ENCODE measurements around the gene SLC39A3.

The SLC39A3 gene

DNA sequence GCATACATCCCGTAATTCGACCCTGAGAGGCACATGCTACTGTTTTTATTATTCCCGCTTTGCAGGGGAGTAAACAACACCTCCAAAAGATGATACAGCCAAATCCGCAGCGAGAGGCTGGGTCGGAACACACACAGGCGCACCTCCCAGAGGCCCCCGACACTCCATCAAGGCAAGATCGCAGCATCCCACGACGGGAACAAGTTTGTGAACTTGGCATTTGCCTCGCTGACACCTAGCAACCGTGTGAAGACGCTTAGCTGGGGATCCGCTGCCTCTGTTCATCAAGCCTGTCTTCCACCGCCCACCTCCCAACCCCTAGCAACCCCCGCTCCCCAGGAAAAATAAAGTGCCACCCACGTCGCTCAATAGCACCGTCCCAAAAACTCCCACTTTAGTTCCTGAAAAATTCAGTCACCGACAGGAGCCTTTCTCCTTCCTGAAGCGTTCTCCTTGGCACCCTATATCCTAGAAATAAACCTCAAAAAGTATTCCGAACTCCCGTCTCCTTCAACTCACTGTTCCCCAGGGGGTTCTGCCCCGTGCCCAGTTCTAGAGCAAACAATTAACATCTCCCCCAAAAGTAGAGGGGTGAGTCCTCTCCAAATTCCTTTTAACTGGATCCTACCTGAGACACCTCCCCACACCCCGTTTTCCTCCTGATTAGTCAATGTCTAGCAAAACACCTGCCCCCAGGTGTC, 39.0 kb downstream of the SLC39A3 start:
- DNase-seq: no peak

DNA sequence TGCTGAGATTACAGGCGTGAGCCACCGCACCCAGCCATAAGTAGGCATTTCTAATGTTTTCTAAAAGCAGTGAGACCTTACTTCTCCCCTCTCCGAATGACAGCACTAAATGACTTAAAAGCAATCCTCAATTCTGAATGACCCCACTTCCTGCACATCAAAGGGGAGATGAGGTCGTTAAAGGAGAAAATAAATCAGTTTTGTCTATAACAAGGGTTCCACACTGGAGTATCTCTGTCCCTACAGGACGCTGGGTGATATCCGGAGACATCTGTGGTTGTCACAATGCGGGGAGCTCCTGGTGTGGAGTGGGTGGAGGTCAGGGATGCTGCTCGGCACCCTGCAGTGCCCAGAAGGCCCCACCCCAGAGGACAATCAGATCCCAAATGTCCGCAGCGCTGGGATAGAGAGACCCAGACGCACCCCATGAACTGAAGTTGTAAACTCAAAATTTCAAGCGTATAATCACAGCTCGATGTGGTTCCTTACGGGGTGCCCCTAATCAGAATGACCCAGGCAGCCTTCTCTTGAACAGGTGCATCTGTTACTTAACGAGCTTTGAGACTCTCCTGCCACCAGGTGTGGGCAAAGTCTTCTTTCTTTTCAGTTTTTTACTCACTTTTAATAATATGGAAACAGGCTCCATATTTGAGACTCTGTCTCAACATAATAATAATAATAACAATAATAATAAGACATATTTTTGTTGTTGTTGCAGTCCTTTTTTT, 40.2 kb downstream of the SLC39A3 start:
- no peak for DNase-seq

DNA sequence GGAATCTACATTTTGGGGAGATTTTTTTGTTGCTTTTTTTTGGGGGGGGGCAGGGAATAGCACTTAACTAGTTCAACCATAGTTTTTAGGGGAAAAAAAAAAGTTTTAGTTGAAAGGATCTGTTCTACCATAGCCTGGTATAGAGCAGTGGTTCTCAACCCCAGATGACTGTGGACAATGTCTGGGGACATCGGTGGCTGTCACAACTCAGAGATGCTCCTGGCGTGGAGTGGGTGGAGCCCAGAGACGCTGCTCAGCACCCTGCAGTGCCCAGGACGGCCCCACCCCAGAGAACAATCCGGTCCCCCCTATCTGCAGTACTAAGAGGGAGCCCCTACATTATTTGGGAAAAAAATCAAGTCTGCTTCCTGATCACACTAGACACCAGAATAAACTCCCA, 45.6 kb downstream of the SLC39A3 start:
- no peak for DNase-seq

DNA sequence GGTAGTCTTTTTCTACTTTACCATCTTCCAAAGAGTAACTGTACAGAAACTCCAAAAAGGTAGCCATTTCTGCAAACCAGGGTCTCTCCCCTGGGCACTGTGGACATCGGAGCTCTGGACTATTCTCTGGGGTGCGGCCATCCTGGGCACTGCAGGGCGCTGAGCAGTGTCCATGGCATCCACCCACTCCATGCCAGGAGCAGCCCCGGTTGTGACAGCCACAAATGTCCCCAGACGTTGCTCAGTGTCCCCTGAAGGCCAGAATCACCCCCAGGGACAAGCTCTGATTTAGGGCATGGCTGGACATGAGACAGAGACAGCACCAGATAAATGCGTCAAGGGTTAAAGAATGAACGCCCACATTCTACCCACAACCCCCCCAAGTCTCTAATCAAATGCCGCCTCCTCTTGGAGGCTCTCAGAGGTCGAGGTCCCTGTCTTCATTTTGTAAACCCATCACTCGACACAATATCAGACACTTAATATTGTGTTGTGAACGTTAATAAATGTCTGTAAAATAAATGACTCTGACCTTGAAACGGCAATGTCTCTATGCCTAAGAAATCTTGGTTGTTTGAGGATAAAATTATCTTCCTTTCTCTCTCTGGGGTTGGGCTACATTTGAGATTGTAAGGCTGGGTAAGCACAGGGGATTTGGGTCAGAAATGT, 46.2 kb downstream of the SLC39A3 start:
- DNase-seq: no peak

DNA sequence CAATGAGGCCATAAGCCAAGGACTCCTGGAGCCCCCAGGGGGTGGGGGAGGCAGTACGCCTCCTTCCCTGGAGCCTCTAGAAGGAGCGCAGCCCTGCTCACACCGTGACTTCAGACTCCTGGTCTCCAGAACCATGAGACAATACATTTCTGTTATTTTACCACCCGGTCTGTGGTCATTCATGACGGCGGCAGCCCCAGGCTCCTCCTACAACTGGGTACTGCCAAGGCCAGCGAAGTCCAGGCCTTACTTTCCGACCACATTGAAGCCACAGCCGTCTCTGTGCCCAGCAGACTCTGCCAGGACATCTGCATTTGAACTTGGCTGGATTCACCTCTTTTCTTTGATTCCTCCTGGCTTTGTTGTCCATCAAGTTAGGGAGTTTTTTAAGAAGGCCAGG, 47.9 kb downstream of the SLC39A3 start:
- DNase-seq: no peak

DNA sequence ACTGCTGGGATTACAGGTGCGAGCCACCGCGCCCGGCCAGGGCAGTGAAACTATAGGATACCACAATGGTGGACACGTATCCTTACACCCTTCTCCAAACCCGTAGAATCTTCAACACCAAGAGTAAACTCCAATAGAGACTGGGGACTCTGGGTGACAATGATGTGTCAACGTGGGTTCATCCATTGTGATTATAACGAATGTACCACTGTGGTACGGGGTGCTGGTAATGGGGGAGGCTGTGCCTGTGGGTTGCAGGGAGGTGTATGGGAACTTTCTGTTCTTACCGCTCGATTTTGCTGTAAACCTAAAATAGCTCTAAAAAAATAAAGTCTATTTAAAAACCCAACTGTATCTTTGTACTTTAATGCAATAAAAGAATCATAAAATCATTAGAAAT, 49.0 kb downstream of the SLC39A3 start:
- DNase-seq: no peak

DNA sequence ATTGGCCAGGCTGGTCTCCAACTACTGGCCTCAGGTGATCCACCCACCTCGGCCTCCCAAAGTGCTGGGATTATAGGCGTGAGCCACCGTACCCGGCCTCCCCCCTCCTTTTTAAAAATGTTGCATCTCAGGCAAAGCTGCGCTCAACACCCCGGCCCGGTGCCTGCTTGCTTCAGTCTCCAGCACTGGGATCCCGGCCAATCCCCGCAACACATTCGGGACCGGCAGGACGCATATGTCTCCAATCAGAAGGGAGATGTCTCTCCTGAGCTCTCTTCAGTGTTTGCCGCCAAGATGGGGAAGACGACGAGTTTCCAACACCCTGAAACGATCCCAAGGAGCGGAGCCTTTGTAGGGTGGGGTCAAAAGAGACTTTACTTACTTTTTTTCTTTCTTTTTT, 53.5 kb downstream of the SLC39A3 start:
- no peak for DNase-seq

DNA sequence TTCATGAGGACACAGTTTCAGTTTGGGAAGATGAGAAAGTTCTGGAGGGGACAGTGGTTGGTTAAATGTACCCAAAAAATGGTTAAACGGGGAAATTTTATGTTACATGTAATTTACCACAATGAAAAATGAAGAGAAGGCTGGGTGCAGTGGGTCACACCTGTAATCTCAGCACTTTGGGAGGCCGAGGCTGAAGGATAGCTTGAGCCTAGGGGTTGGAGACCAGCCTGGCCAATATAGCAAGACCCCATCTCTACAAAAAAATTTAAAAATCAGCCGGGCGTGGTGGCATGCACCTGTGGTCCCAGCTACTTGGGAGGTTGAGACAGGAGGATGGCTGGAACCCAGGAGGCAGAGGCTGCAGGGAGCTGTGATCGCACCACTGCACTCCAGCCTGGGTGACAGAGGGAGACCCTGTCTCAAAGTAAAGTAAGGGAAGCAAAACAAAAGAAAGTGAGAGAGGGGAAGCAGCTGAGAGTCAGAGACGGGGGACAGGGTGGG, 54.6 kb downstream of the SLC39A3 start:
- DNase-seq: no peak

DNA sequence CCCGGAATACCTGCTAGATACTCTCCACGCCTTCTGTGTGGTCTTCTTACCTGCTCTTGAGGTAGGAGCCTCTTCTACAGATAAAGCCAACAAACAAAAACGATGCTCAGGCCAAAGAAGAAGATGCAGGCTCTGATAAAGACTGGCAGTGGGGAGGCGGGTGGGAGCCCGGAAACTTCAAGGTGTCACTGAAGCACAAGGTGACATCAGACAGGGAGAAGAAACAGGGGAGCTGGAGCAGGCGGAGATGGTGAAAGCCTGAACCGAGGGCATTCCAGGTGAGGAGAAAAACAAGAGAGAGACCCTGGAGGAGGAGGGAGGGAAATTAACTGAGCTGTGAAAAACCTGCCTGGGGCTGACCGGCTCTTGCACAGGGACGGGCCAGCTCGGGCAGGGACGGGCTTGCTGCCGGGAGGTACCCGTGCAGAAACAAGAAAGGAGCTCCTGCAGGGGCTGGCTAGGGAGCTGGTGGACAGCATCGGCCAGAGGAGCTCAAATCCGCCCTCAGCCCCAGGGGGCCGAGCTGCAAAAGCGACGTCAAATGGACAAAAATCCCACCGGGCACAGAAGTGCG, 56.3 kb downstream of the SLC39A3 start:
- DNase-seq: no peak
